Measurements from ENCODE around the gene MEPE. TPM values are rescaled to one million over a fixed set of nuclear protein-coding genes. Genes with fewer than 3 reads are reported as not detected.

MEPE gene
- total and polyA plus RNA-seq, 2 donors (not counting 1 experiment from before 2014, with no cell fraction given), result not detected

DNA sequence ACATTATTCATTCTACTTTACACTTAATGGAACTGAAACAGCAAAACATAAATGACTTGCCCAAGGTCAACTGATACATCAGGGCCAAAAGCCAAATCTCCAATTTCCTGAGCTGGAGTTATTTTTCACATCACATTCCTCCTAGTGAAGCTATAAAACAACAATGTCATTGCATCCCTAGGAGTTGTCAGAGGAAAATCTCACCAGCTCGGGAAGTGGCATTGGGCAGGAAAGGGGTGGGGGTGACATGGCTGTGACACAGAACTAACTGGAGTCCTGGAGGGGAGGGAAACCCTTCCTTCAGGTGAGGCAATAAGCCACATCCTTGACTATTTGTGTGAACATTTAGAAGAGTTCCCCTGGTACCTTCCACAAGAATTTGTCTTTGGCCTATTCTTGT is 47.3 kb downstream of the MEPE start:
- no peak for ATAC-seq (ENCODE audit: low read depth)
- CTCF ChIA-PET, result interaction anchor here (0.5 kb wide), 1 partner anchor 636 kb away, joined by 3 read pairs; no protein-coding TSS in a partner anchor
- H3K4me3 ChIP-seq (ENCODE audit: control extremely low read depth in 1 of 5, extremely low read depth in 1 of 5, insufficient read depth in 1 of 5, low read depth in 2 of 5, low read length in 4 of 5), result no peak overlapping the region
- POLR2A ChIA-PET, result no interaction called here
- Mint-ChIP-seq H3K4me3 (no peak overlapping the region), H3K9me3 (ENCODE audit: insufficient read depth) (no peaks in the 10 kb centered on the region), H3K4me1 (peaks cover 5% of the 10 kb centered on the region), H3K27me3 (no peaks in the 10 kb centered on the region), H3K27ac (no peak overlapping the region)
- no peak overlapping the region for H2AFZ ChIP-seq (ENCODE audit: insufficient read depth, low read depth, low read length, poor library complexity, severe bottlenecking)
- TF ChIP-seq CTCF (IDR thresholded peaks at IDR 0.05), result no peak
- TF ChIP-seq EZH2 (IDR thresholded peaks at IDR 0.05; ENCODE audit: borderline replicate concordance, insufficient read depth, low read depth, low read length, poor library complexity, severe bottlenecking), result no peak
- no peak overlapping the region for H3K9ac ChIP-seq (ENCODE audit: low read length)
- H3K36me3 ChIP-seq (replicated peaks in 1 of 2; ENCODE audit: control extremely low read depth in 1 of 2, control insufficient read depth in 1 of 2, extremely low read depth in 1 of 2, insufficient read depth in 2 of 2, low read length in 1 of 2), result no peaks in the 10 kb centered on the region
- H3K27me3 ChIP-seq (replicated peaks in 1 of 4; ENCODE audit: control extremely low read depth in 1 of 4, control insufficient read depth in 3 of 4, insufficient read depth in 4 of 4, low read length in 3 of 4), result peaks cover 0 to 4% (median 0%) of the 10 kb centered on the region in 4 experiments
- no peak for DNase-seq
- no peaks in the 10 kb centered on the region for H3K9me3 ChIP-seq (ENCODE audit: control extremely low read depth in 1 of 3, control insufficient read depth in 2 of 3, insufficient read depth in 1 of 3, low read length in 2 of 3)
- H3K79me2 ChIP-seq (ENCODE audit: control insufficient read depth, insufficient read depth, low read length), result no peaks in the 10 kb centered on the region
- no peak overlapping the region for H3K27ac ChIP-seq (ENCODE audit: low read length in 2 of 2)
- H3K4me1 ChIP-seq (ENCODE audit: control insufficient read depth in 2 of 2, insufficient read depth in 2 of 2, low read length in 2 of 2), result peaks cover 3 to 6% of the 10 kb centered on the region in 2 donors
- intact Hi-C loops (cut with micrococcal nuclease), result no loop called here
- no peak overlapping the region for H3K4me2 ChIP-seq (replicated peaks; ENCODE audit: low read depth, low read length, poor library complexity, severe bottlenecking)
- WGBS (ENCODE audit: insufficient coverage), result 80% methylated on average over 1 of the region's 1 CpG
- no peaks in the 10 kb centered on the region for H4K20me1 ChIP-seq (ENCODE audit: control insufficient read depth, insufficient read depth, low read length, poor library complexity, severe bottlenecking)

GRCh38 chr4:87881115-87881514 is 48.3 kb downstream of the MEPE start:
- WGBS (ENCODE audit: insufficient coverage), result no CpG with 5 or more reads among the region's 1 CpG
- peaks cover 12% of the 10 kb centered on the region for H3K4me1 Mint-ChIP-seq

More at GRCh38 chr4:87881115-87881514, 48.3 kb downstream of the MEPE start:
- Histone ChIP-seq H3K9me3 (ENCODE audit: control extremely low read depth in 1 of 3, control insufficient read depth in 2 of 3, insufficient read depth in 1 of 3, low read length in 2 of 3) (no peaks in the 10 kb centered on the region), H3K4me2 (replicated peaks; ENCODE audit: low read depth, low read length, poor library complexity, severe bottlenecking) (no peak overlapping the region), H3K79me2 (ENCODE audit: control insufficient read depth, insufficient read depth, low read length) (no peaks in the 10 kb centered on the region), H3K27ac (ENCODE audit: low read length in 2 of 2) (no peak overlapping the region), H3K9ac (ENCODE audit: low read length) (no peak overlapping the region), H3K4me3 (ENCODE audit: control extremely low read depth in 1 of 5, extremely low read depth in 1 of 5, insufficient read depth in 1 of 5, low read depth in 2 of 5, low read length in 4 of 5) (no peak overlapping the region), H2AFZ (ENCODE audit: insufficient read depth, low read depth, low read length, poor library complexity, severe bottlenecking) (no peak overlapping the region), H3K36me3 (replicated peaks in 1 of 2; ENCODE audit: control extremely low read depth in 1 of 2, control insufficient read depth in 1 of 2, extremely low read depth in 1 of 2, insufficient read depth in 2 of 2, low read length in 1 of 2) (no peaks in the 10 kb centered on the region), H3K4me1 (ENCODE audit: control insufficient read depth in 2 of 2, insufficient read depth in 2 of 2, low read length in 2 of 2) (peaks cover 9 to 12% of the 10 kb centered on the region in 2 donors), H4K20me1 (ENCODE audit: control insufficient read depth, insufficient read depth, low read length, poor library complexity, severe bottlenecking) (no peaks in the 10 kb centered on the region), H3K27me3 (replicated peaks in 1 of 4; ENCODE audit: control extremely low read depth in 1 of 4, control insufficient read depth in 3 of 4, insufficient read depth in 4 of 4, low read length in 3 of 4) (peaks cover 0 to 5% (median 0%) of the 10 kb centered on the region in 4 experiments)
- no peak overlapping the region for H3K27ac Mint-ChIP-seq
- ChIA-PET POLR2A (no interaction called here), CTCF (no interaction called here)
- H3K9me3 Mint-ChIP-seq (ENCODE audit: insufficient read depth), result no peaks in the 10 kb centered on the region
- DNase-seq, result no peak
- no peak for ATAC-seq (ENCODE audit: low read depth)
- intact Hi-C loops (cut with micrococcal nuclease), result no loop called here
- no peaks in the 10 kb centered on the region for H3K27me3 Mint-ChIP-seq
- no peak overlapping the region for H3K4me3 Mint-ChIP-seq
- no peak for TF ChIP-seq CTCF (IDR thresholded peaks at IDR 0.05)
- TF ChIP-seq EZH2 (IDR thresholded peaks at IDR 0.05; ENCODE audit: borderline replicate concordance, insufficient read depth, low read depth, low read length, poor library complexity, severe bottlenecking), result no peak
